GM10248 (cell line): ENCODE results near the gene WAS.
"Not testable (repeated sequence)": the region's sequence is repeated elsewhere in the genome, so short reads cannot be mapped to it uniquely, and the experiment has no call there.

Experiments
- CTCF ChIA-PET: fragments of 300-600 bp; sonication (Branson Sonifier 250); formaldehyde crosslinking; extraction: SDS; loops from one replicate; lab custom pipeline; 2021; ENCODE audit warnings: antibody characterized with exemption; lab: Yijun Ruan, JAX
- POLR2A ChIA-PET: fragments of 350-650 bp; sonication (Branson Sonifier 250); formaldehyde crosslinking; extraction: SDS; loops from one replicate; lab custom pipeline; 2020; ENCODE audit warnings: antibody characterized with exemption; lab: Yijun Ruan, JAX
- DNase-seq: peaks from one replicate; pipeline ENCODE4 v3.0.0; 2012; ENCODE audit errors: extremely low spot score
- TF ChIP-seq, protein P1 (sequence below): IDR thresholded peaks from 2 replicates; pipeline ENCODE4 v1.5.1; 2012; ENCODE audit warnings: mild to moderate bottlenecking, low read depth; ENCODE audit errors: extremely low read depth, missing control alignments, control extremely low read depth

Gene WAS

GRCh38 chrX:48683411-48683982 is at the start of gene WAS:
TSS of gene WAS (plus strand) at chrX:48683799. CDS start at chrX:48683854, 55 bp downstream.
- TF ChIP-seq, protein P1, sequence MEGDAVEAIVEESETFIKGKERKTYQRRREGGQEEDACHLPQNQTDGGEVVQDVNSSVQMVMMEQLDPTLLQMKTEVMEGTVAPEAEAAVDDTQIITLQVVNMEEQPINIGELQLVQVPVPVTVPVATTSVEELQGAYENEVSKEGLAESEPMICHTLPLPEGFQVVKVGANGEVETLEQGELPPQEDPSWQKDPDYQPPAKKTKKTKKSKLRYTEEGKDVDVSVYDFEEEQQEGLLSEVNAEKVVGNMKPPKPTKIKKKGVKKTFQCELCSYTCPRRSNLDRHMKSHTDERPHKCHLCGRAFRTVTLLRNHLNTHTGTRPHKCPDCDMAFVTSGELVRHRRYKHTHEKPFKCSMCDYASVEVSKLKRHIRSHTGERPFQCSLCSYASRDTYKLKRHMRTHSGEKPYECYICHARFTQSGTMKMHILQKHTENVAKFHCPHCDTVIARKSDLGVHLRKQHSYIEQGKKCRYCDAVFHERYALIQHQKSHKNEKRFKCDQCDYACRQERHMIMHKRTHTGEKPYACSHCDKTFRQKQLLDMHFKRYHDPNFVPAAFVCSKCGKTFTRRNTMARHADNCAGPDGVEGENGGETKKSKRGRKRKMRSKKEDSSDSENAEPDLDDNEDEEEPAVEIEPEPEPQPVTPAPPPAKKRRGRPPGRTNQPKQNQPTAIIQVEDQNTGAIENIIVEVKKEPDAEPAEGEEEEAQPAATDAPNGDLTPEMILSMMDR = no peak
- peak; percentile 73 for DNase-seq
- ChIA-PET POLR2A (no interaction called here), CTCF (no interaction called here)

DNA sequence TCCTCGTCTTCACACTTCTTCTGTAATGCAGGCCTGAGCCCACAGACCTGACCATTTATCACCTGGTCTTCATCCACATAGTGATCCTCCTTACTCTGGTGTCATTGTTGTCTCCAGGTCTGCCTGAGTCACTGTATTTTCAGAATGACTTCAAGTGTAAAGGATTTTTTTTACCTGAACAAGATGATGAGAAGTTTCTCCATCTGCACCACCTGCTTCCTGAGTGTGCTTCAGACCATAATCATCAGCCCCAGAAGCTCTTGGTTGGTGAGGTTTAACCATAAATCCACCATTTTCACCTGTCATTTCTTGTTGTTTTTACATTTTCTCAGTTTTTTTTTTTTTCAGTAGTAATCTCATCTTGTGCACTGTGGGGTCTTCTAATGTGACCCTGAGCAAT is 47.3 kb upstream of the WAS start:
- DNase-seq = no peak
- POLR2A ChIA-PET = no interaction called here
- CTCF ChIA-PET = no interaction called here
- TF ChIP-seq, protein P1 = no peak

DNA sequence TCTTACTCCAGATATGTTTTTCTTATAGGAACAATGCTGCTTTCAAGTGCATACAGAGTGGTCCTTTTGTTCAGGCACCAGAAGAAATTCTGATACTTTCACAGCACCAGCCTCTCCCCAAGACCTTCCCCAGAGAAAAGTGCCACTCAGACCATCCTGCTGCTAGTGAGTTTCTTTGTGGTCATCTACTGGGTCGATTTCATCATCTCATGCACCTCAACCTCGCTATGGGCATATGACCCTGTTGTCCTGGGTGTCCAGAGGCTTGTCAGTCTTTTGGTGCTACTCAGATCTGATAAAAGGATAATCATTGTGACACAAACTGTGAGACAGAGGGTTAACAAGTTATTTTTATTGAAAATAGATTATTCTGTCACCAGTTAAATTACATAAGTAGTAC is 46.8 kb upstream of the WAS start:
- no peak for DNase-seq
- CTCF ChIA-PET = no interaction called here

DNA sequence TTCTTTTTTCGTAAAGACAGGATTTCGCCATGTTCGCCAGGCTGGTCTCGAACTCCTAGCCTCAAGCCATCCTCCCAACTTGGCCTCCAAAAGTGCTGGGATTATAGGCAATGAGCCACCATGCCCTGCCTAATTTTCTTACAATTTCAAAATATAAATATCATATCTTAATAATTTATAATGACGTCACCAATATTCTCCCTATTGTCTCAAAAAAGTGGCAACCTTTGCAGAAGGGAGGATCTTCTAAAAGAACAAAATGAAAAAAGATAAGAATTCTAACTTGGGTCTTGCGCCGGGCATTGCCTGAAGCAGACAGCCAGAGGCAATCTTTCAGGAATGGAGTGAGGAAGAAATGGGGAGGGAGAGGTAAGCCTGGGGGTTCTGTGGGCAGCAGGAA is 37.9 kb upstream of the WAS start:
- DNase-seq = no peak
- POLR2A ChIA-PET = no interaction called here
- TF ChIP-seq, protein P1 = no peak
- CTCF ChIA-PET = interaction anchor here (1.6 kb wide), 1 partner anchor 14 kb away, joined by 8 read pairs; no protein-coding TSS in a partner anchor

More for the DNA sequence above, 46.8 kb upstream of the WAS start:
- POLR2A ChIA-PET = no interaction called here
- TF ChIP-seq, protein P1 = no peak

DNA sequence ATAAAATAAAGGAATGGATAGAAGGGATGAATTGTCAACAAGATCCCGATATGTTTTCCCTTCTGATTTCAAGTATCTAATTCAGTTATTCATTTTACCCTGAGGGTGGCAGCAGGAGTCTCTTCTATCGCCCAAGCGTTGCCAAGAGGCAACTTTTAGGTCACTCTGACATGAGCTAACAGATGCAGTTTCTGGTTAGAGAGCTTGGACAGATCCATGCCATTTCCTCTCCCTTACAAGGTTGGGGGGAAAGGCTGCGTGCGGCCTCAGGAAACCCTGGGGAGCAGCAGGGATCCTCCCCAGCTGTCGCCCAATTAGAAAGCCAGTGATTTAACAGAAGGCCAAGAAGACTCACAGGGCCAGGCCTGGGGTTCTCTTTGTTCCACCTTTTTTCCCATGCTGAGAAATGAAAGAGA is 35.3 kb upstream of the WAS start:
- CTCF ChIA-PET = interaction anchor here (0.6 to 3.0 kb wide), 10 partner anchors 9 to 304 kb away, joined by 3 to 8 read pairs (median 4); partner anchors contain the start of gene TBC1D25
- TF ChIP-seq, protein P1 = peak; percentile 31
- peak; percentile 27 for DNase-seq
- POLR2A ChIA-PET = interaction anchor here (0.6 kb wide), 1 partner anchor 251 kb away, joined by 9 read pairs; no protein-coding TSS in a partner anchor

- ChIA-PET CTCF (interaction anchor here (1.0 to 3.0 kb wide), 3 partner anchors 248 to 303 kb away, joined by 3 to 6 read pairs (median 6); no protein-coding TSS in a partner anchor), POLR2A (no interaction called here)
- TF ChIP-seq, protein P1 = no peak
- DNase-seq = no peak
Observed at GRCh38 chrX:48649102-48649501, 34.5 kb upstream of the WAS start.

DNA sequence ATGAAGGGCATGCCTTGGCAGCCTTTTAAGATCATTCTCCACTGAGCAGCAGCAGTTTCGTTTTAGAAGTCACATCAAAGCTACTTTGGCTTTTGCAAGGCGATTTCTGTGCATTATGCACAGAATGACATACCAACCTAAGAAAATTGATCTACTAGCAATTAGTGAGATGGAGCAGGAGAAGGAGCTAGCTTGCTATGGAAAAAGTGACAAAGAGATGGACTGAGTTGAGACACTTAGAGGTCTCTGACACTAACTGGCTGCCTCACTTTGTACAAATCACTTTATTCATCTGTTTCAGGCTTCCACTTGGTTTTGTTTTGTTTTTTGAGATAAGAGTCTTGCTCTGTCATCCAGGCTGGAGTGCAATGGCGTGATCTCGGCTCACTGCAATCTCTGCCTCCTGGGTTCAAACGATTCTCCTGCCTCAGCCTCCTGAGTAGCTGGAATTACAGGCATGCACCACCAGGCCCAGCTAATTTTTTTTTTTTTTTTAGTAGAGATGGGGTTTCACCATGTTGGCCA is 31.5 kb upstream of the WAS start:
- POLR2A ChIA-PET, DNase-seq: not testable (repeated sequence)
- CTCF ChIA-PET = interaction anchor here (1.7 kb wide), 1 partner anchor 20 kb away, joined by 5 read pairs; no protein-coding TSS in a partner anchor

GRCh38 chrX:48654746-48655145 is 28.9 kb upstream of the WAS start:
- DNase-seq, POLR2A ChIA-PET, CTCF ChIA-PET: not testable (repeated sequence)

DNA sequence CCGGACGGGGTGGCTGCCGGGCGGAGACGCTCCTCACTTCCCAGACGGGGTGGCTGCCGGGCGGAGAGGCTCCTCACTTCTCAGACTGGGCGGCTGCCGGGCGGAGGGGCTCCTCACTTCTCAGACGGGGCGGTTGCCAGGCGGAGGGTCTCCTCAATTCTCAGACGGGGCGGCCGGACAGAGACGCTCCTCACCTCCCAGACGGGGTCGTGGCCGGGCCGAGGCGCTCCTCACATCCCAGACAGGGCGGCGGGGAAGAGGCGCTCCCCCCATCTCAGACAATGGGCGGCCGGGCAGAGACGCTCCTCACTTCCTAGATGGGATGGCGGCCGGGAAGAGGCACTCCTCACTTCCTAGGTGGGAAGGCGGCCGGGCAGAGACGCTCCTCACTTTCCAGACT is 23.9 kb upstream of the WAS start:
- DNase-seq, POLR2A ChIA-PET, CTCF ChIA-PET: not testable (repeated sequence)
